Caco-2 (cell line): ENCODE data around the gene CPT1B. TPM values are rescaled to one million over a fixed set of nuclear protein-coding genes. Genes with fewer than 3 reads are reported as not detected.

ENCODE experiments used
- BruUV-seq: library from RNA; stranded (reverse); fragments of 400-500 nt; replicated peaks from 2 replicates; lab custom pipeline; 2021; lab: Mats Ljungman, UMichigan
- CTCF ChIA-PET: fragments of 300-600 bp; sonication (Branson Sonifier 250); formaldehyde crosslinking; loops from one replicate; lab custom pipeline; 2022; ENCODE audit warnings: antibody characterized with exemption; lab: Charles Lee
- POLR2A ChIA-PET: fragments of 300-600 bp; sonication (Branson Sonifier 250); formaldehyde crosslinking; loops from one replicate; lab custom pipeline; 2022; ENCODE audit warnings: antibody characterized with exemption; lab: Charles Lee
- DNase-seq, 2 experiments: peaks; one replicate each; pipeline versions ENCODE4 v3.0.0 to v3.0.0-alpha.2; 2020 to 2022
- H3K27me3 ChIP-seq: replicated peaks from 2 replicates; pipeline ENCODE4 v1.6.0; 2011; ENCODE audit warnings: low read length; ENCODE audit not compliant: control insufficient read depth, insufficient read depth
- H3K36me3 ChIP-seq: 2 replicates; pipeline ENCODE4 v1.5.1; 2011; ENCODE audit warnings: low read length; ENCODE audit not compliant: control insufficient read depth, insufficient read depth
- H3K4me1 ChIP-seq: fragments of 250-450 bp; sonication (Bioruptor Pico); 2 replicates; pipeline ENCODE4 v1.5.1; 2020; ENCODE audit warnings: mild to moderate bottlenecking
- H3K4me3 ChIP-seq: 2 replicates; pipeline ENCODE4 v1.5.1; 2011; ENCODE audit warnings: low read depth, mild to moderate bottlenecking, control low read depth, low read length
- H3K9me3 ChIP-seq: fragments of 250-450 bp; sonication (Bioruptor Pico); 2 replicates; pipeline ENCODE4 v1.5.1; 2020; ENCODE audit warnings: mild to moderate bottlenecking, moderate library complexity
- H3K27ac Mint-ChIP-seq: one replicate; pipeline ENCODE4 v1.8.0; 2022; ENCODE audit warnings: mixed read lengths; ENCODE audit not compliant: unreplicated experiment
- H3K27me3 Mint-ChIP-seq: one replicate; pipeline ENCODE4 v1.8.0; 2022; ENCODE audit warnings: mixed read lengths; ENCODE audit not compliant: insufficient read depth, unreplicated experiment
- H3K36me3 Mint-ChIP-seq: one replicate; pipeline ENCODE4 v1.8.0; 2022; ENCODE audit warnings: mild to moderate bottlenecking, mixed read lengths; ENCODE audit not compliant: insufficient read depth, unreplicated experiment
- H3K4me1 Mint-ChIP-seq: one replicate; pipeline ENCODE4 v1.8.0; 2022; ENCODE audit warnings: low read depth, mixed read lengths; ENCODE audit not compliant: unreplicated experiment
- H3K4me3 Mint-ChIP-seq: one replicate; pipeline ENCODE4 v1.8.0; 2022; ENCODE audit warnings: mild to moderate bottlenecking, moderate library complexity, mixed read lengths; ENCODE audit not compliant: unreplicated experiment
- H3K9me3 Mint-ChIP-seq: one replicate; pipeline ENCODE4 v1.8.0; 2022; ENCODE audit warnings: mixed read lengths; ENCODE audit not compliant: unreplicated experiment
- intact Hi-C: fragments of 100-400 bp; cut with micrococcal nuclease; formaldehyde crosslinking; loops from one replicate; pipeline ENCODE4 v1.10.0; 2022; ENCODE audit not compliant: unreplicated experiment
- total RNA-seq: library from RNA; stranded (reverse); gene quantifications from 2 replicates; pipeline ENCODE4 v1.2.3, GENCODE V29; 2022
- TF ChIP-seq, protein P1 (sequence below), 2 experiments: fragments of 200-600 bp in 1 of 2; IDR thresholded peaks; 1 replicate in 1 of 2; 2 replicates in 1 of 2; pipeline versions ENCODE4 v1.5.1 to v1.8.0; 2011 to 2022; ENCODE audit warnings: antibody characterized with exemption in 1 of 2, control low read depth in 1 of 2, inconsistent platforms in 1 of 2, low read depth in 1 of 2, low read length in 1 of 2, mild to moderate bottlenecking in 1 of 2, moderate library complexity in 1 of 2; ENCODE audit not compliant: insufficient read depth in 1 of 2, severe bottlenecking in 1 of 2, unreplicated experiment in 1 of 2

CPT1B gene
- total RNA-seq, 1 experiment from 2014 or later, result 19.8 TPM

GRCh38 chr22:50624347-50625130, 46.3 kb upstream of the CPT1B start:
- Mint-ChIP-seq H3K4me1 (peaks cover 22% of the 10 kb centered on the region), H3K9me3 (no peaks in the 10 kb centered on the region), H3K4me3 (no peak overlapping the region), H3K27ac (no peak overlapping the region), H3K36me3 (no peaks in the 10 kb centered on the region), H3K27me3 (no peaks in the 10 kb centered on the region)
- Histone ChIP-seq H3K27me3 (no peaks in the 10 kb centered on the region), H3K9me3 (no peaks in the 10 kb centered on the region), H3K36me3 (no peaks in the 10 kb centered on the region; the same call in 1 of the 2 replicates), H3K4me1 (peaks cover 26% of the 10 kb centered on the region), H3K4me3 (no peak overlapping the region)
- TF ChIP-seq, protein P1, sequence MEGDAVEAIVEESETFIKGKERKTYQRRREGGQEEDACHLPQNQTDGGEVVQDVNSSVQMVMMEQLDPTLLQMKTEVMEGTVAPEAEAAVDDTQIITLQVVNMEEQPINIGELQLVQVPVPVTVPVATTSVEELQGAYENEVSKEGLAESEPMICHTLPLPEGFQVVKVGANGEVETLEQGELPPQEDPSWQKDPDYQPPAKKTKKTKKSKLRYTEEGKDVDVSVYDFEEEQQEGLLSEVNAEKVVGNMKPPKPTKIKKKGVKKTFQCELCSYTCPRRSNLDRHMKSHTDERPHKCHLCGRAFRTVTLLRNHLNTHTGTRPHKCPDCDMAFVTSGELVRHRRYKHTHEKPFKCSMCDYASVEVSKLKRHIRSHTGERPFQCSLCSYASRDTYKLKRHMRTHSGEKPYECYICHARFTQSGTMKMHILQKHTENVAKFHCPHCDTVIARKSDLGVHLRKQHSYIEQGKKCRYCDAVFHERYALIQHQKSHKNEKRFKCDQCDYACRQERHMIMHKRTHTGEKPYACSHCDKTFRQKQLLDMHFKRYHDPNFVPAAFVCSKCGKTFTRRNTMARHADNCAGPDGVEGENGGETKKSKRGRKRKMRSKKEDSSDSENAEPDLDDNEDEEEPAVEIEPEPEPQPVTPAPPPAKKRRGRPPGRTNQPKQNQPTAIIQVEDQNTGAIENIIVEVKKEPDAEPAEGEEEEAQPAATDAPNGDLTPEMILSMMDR (IDR thresholded peaks at IDR 0.05; ENCODE audit: insufficient read depth in 1 of 2, low read depth in 1 of 2, low read length in 1 of 2, severe bottlenecking in 1 of 2, unreplicated experiment in 1 of 2), result no peak
- no peak for DNase-seq
- no TSS peak for BruUV-seq
- ChIA-PET CTCF (interaction anchor here (0.7 kb wide), 1 partner anchor 36 kb away, joined by 9 read pairs; no protein-coding TSS in a partner anchor), POLR2A (no interaction called here)
- intact Hi-C loops, result loop anchor here (5.0 kb wide), 1 partner anchor 92 kb away; the partner anchor contains the start of gene TYMP

DNA sequence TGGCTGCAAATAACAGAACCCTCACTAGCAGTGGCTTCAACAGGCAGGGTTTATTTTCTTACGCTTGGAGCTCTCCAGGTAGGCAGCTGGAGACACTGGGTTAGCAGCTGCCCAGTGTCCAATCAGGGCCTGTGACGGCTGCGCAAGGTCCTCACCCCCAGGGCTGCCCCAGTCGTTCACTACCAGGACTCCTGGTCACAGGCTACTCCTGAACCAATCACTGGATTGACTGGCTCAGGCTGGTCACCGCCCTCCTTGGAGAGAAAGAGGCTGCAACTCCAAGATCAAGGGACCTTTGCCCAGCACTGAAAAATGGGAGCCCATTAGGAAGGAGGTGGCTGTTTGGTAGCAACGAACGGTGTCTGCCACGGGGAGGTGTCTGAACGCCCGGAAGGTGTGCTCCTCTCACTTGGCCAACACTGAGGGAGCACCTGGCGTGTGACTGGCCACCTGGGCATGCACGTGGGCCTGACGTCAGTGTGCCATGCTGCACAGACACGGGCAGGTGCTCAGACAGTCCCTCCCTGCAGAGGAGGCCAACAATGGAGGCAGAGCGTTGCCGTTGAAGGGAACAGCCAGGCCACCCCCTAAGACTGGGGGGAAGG, 44.6 kb upstream of the CPT1B start:
- ChIA-PET POLR2A (no interaction called here), CTCF (interaction anchor here (3.0 kb wide), 1 partner anchor 97 kb away, joined by 23 read pairs; the partner anchor contains the start of gene SCO2)
- no peaks in the 10 kb centered on the region for H3K9me3 ChIP-seq
- DNase-seq, result peak; percentile 59 to 70
- intact Hi-C loops, result loop anchor here (5.0 kb wide), 1 partner anchor 91 kb away; the partner anchor contains the start of gene TYMP
- H3K36me3 Mint-ChIP-seq, result no peaks in the 10 kb centered on the region
- H3K27me3 ChIP-seq, result no peaks in the 10 kb centered on the region
- H3K27me3 Mint-ChIP-seq, result no peaks in the 10 kb centered on the region
- TF ChIP-seq, protein P1 (IDR thresholded peaks at IDR 0.05; ENCODE audit: insufficient read depth in 1 of 2, low read depth in 1 of 2, low read length in 1 of 2, severe bottlenecking in 1 of 2, unreplicated experiment in 1 of 2), result no peak
- H3K9me3 Mint-ChIP-seq, result no peaks in the 10 kb centered on the region
- peaks cover 22% of the 10 kb centered on the region for H3K4me1 ChIP-seq
- no peak overlapping the region for H3K4me3 ChIP-seq
- no peaks in the 10 kb centered on the region; the same call in 1 of the 2 replicates for H3K36me3 ChIP-seq
- H3K4me1 Mint-ChIP-seq, result peaks cover 13% of the 10 kb centered on the region
- no peak overlapping the region for H3K4me3 Mint-ChIP-seq
- no TSS peak for BruUV-seq
- peak overlapping the region; percentile 78 for H3K27ac Mint-ChIP-seq
